ENCODE results near the gene RAX2. TPM values are rescaled to one million over a fixed set of nuclear protein-coding genes. Genes with fewer than 3 reads are reported as not detected.

RAX2 gene
- total and polyA plus RNA-seq, 9 of the 15 experiments (the other 6 are each of a cell fraction or from before 2014, with no cell fraction given) = not detected

DNA sequence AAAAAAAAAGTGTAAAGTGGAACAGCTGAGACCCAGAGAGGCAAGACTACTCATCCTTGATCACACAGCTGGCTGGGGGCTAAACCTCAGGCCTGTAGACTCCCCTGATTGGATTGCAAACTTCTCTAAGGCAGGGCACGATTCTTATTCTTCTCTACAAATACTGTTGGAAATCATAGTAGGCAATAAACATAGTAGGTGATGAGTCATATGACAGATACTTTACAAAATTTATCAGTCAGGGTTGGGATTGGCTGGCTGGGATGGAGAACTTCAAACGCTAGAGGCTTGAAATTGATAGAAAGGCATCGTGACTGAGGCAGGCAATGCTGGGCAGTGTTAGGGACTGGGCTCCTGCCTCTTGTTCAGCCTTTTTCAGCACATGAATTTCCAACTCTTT, 20.1 kb upstream of the RAX2 start:
- Histone ChIP-seq H3K9ac (ENCODE audit: insufficient read depth in 1 of 2, low read depth in 2 of 2, low read length in 2 of 2) (no peak overlapping the region), H3K4me3 (no peak overlapping the region), H3K4me2 (ENCODE audit: insufficient read depth, low read length) (no peak overlapping the region), H3K27me3 (ENCODE audit: control insufficient read depth in 2 of 2, insufficient read depth in 2 of 2, low read length in 2 of 2) (peaks cover 0 to 9% of the 10 kb centered on the region in 2 experiments; a peak in 1 of 5 replicates), H3K27ac (ENCODE audit: extremely low read depth, low read depth, low read length) (no peak overlapping the region), H3K36me3 (ENCODE audit: control insufficient read depth, insufficient read depth, low read length) (no peaks in the 10 kb centered on the region), H3K4me1 (replicated peaks in 1 of 2; ENCODE audit: control insufficient read depth in 2 of 2, insufficient read depth in 2 of 2, low read length in 2 of 2) (no peaks in the 10 kb centered on the region; a peak in 1 of 5 replicates), H3K9me3 (replicated peaks; ENCODE audit: control insufficient read depth, insufficient read depth, low read depth, low read length) (0 out of 2 replicates have a peak, but pooled peaks cover 2% of the 10 kb centered on the region), H4K20me1 (replicated peaks; ENCODE audit: control insufficient read depth, insufficient read depth, low read length) (no peaks in the 10 kb centered on the region), H3K79me2 (ENCODE audit: control insufficient read depth, insufficient read depth, low read length) (no peaks in the 10 kb centered on the region), H2AFZ (ENCODE audit: low read depth, low read length) (no peak overlapping the region), H3K9me1 (ENCODE audit: control insufficient read depth, insufficient read depth, low read length) (no peaks in the 10 kb centered on the region)
- ATAC-seq (no peak), FAIRE-seq (no peak), DNase-seq (ENCODE audit: extremely low read depth in 1 of 4, low spot score in 3 of 4) (no peak)
- in situ Hi-C loops (cut with MboI) = no loop called here
- TF ChIP-seq, protein P1, sequence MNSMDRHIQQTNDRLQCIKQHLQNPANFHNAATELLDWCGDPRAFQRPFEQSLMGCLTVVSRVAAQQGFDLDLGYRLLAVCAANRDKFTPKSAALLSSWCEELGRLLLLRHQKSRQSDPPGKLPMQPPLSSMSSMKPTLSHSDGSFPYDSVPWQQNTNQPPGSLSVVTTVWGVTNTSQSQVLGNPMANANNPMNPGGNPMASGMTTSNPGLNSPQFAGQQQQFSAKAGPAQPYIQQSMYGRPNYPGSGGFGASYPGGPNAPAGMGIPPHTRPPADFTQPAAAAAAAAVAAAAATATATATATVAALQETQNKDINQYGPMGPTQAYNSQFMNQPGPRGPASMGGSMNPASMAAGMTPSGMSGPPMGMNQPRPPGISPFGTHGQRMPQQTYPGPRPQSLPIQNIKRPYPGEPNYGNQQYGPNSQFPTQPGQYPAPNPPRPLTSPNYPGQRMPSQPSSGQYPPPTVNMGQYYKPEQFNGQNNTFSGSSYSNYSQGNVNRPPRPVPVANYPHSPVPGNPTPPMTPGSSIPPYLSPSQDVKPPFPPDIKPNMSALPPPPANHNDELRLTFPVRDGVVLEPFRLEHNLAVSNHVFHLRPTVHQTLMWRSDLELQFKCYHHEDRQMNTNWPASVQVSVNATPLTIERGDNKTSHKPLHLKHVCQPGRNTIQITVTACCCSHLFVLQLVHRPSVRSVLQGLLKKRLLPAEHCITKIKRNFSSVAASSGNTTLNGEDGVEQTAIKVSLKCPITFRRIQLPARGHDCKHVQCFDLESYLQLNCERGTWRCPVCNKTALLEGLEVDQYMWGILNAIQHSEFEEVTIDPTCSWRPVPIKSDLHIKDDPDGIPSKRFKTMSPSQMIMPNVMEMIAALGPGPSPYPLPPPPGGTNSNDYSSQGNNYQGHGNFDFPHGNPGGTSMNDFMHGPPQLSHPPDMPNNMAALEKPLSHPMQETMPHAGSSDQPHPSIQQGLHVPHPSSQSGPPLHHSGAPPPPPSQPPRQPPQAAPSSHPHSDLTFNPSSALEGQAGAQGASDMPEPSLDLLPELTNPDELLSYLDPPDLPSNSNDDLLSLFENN (IDR thresholded peaks at IDR 0.05; ENCODE audit: low read depth in 2 of 2, low read length in 2 of 2) = no peak
- TF ChIP-seq MEIS2 (IDR thresholded peaks at IDR 0.05; ENCODE audit: partially characterized antibody) (peak; percentile 36), PREB (CRISPR knock-in tag; IDR thresholded peaks at IDR 0.05) (no peak), PKNOX1 (IDR thresholded peaks at IDR 0.05) (0 out of 2 replicates have a peak, but pooled peaks have one; percentile 6), ZKSCAN1 (IDR thresholded peaks at IDR 0.05; ENCODE audit: low read depth, low read length) (peak; percentile 78), BCL6 (CRISPR knock-in tag; IDR thresholded peaks at IDR 0.05) (no peak), FOSL1 (tag; conservative IDR thresholded peaks at IDR 0.05) (peak; percentile 23; the same call in 1 of the 2 replicates), ZNF583 (CRISPR knock-in tag; IDR thresholded peaks at IDR 0.05) (no peak), CSDE1 (IDR thresholded peaks at IDR 0.05) (no peak), HDAC3 (IDR thresholded peaks at IDR 0.05; ENCODE audit: borderline replicate concordance, partially characterized antibody) (no peak), JUND (IDR thresholded peaks at IDR 0.05; ENCODE audit: borderline replicate concordance, low read depth, low read length) (peak; percentile 67; the same call in 1 of the 2 replicates), JUND (tag; IDR thresholded peaks at IDR 0.05; ENCODE audit: borderline replicate concordance, low read depth, low read length) (no peak)
- TF ChIP-seq, protein P2, sequence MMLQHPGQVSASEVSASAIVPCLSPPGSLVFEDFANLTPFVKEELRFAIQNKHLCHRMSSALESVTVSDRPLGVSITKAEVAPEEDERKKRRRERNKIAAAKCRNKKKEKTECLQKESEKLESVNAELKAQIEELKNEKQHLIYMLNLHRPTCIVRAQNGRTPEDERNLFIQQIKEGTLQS (IDR thresholded peaks at IDR 0.05) = peak; percentile 78
- TF ChIP-seq, protein P2 (CRISPR knock-in tag; conservative IDR thresholded peaks at IDR 0.05) = no peak
- no TSS peak for BruUV-seq (replicated peaks)
- intact Hi-C loops (cut with micrococcal nuclease) = no loop called here
- ChIA-PET POLR2A (interaction anchor here (0.6 to 1.0 kb wide), 2 partner anchors 30 to 121 kb away, joined by 3 to 5 read pairs; partner anchors contain the start of gene MRPL54), CTCF (ENCODE audit: low intra/inter-chr PET ratio) (no interaction called here)
- WGBS (ENCODE audit: insufficient coverage, low coverage, missing lambda C conversion rate) = 4% methylated on average over 3 of the region's 3 CpGs

Measured in K562 (cell line).